GM19193 (cell line): ENCODE measurements around the gene NUDT15.

Experiments used
- POLR2A ChIP-seq: IDR thresholded peaks from 4 replicates; pipeline ENCODE4 v1.6.1; 2011; ENCODE audit not compliant: insufficient read depth, insufficient read length; ENCODE audit errors: extremely low read depth

The NUDT15 gene

DNA sequence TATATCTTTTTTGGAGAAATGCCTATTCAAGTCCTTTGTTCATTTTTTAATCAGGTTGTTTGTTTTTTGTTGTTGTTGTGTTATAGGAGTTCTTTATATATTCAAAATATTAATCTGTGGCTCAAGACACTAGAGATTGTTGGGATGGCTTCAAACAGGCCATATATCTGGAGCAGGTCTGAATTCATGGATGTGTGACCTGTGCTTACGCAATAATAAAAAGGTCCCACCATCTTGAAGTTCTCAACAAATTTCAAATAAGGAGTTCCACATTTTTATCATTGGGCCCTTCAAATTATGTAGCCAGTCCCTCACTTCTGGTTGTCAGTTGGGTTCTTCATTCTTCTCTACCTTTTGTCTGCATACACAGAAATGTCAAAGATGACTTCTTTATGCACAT is 17.7 kb upstream of the NUDT15 start:
- TF ChIP-seq POLR2A = no peak

DNA sequence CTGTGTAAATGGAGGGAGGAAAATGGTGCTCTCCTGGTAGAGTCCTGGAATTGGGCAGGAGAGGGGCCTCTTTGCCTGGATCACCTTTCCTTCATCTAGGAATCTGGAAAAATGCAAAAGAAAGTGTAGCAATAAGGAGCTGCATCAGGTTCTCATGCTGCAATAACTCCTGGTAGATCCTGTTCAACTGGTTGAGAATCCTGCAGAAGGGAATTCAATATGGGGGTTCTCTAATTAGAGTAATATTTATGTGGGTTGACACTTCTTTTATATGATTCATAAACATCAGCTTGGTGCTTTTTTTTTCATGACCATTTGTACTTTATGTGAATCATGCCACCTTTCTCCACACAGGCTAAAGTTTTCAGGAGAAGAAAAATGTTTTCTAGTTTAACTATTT is 9.5 kb upstream of the NUDT15 start:
- TF ChIP-seq POLR2A = no peak

DNA sequence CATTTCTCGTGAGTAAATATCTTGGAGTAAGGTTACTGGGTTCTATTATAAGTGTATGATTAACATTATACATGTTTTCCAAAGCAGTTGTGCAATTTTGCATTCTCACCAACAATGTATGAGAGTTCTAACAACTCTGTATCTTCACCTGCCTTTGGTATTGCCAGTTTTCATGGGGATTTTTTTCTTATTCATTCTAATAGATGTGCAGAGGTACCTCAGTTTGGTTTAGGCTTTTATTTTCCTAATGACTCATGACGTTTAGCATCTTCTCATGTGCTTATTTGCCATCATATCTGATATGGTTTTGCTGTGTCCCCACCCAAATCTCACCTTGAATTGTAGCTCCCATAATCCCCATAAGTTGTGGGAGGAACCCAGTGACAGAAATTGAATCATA is 7.7 kb upstream of the NUDT15 start:
- TF ChIP-seq POLR2A = no peak

DNA sequence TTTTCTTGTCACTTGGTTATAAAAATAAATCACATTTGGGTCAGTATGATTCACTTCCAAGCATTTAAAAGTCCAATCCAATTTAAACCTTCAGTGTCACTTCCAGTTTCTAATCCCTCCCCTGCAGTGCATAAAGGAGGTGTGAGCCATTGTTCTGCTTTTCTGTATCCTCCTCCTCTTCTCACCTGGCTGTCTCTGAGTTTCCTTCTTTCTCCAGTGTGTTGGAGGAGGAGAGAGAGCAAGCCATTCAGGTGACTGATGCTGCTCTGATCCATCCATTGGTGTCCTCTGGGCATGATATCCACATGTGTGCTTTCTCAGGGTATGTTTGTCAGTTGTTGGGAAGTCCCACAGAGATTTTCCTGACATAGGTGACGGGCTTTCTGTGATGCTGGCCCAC is 1.2 kb downstream of the NUDT15 start:
- no peak for TF ChIP-seq POLR2A

DNA sequence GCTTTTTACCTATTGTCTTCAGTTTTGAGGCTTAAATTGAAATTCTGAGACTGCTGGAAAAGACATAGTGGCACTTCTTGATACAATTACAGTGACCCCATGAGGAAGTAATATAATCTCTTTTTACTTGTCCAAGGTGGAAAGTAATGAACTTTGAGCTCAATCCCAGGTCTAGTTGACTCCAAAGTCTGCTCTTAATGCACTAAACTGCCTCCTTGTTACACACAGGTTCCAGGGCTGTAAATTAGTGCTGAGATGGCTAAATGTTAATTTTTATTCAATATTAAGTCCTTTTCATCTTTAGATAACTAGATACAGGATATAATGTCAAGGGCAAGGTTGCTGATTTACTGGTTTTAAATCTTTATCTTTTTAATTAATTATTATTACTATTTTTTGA is 2.5 kb downstream of the NUDT15 start:
- TF ChIP-seq POLR2A = no peak

DNA sequence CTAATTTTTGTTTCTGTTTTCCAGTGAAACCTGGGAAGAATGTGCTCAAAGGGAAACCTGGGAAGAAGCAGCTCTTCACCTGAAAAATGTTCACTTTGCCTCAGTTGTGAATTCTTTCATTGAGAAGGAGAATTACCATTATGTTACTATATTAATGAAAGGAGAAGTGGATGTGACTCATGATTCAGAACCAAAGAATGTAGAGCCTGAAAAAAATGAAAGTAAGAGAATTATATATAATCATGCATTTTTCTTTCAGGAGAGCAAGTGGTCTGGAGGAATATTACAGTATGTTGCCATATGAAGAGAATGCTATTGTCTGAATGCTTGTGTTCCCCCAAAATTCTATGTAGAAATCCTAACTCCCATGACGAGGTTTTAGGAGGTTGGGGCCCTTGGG is 3.4 kb downstream of the NUDT15 start:
- no peak for TF ChIP-seq POLR2A

DNA sequence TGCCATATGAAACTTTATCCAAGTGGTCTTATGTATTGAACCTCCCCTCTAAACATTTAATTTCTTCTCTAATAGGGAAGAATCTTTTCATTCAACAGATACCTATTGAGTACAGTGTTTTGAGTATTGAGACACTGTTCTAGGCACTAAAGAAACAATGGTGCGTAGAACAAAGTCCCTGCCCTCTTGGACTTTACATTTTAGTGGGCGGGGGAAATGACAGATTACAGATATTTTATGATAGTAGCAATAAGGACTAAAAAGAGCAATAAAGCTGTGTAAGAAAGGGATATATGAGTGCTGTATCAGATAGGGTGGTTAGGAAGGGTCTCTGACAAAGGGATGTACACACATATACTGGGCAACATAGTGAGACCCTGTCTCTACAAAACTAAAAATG is 5.4 kb downstream of the NUDT15 start:
- no peak for TF ChIP-seq POLR2A

DNA sequence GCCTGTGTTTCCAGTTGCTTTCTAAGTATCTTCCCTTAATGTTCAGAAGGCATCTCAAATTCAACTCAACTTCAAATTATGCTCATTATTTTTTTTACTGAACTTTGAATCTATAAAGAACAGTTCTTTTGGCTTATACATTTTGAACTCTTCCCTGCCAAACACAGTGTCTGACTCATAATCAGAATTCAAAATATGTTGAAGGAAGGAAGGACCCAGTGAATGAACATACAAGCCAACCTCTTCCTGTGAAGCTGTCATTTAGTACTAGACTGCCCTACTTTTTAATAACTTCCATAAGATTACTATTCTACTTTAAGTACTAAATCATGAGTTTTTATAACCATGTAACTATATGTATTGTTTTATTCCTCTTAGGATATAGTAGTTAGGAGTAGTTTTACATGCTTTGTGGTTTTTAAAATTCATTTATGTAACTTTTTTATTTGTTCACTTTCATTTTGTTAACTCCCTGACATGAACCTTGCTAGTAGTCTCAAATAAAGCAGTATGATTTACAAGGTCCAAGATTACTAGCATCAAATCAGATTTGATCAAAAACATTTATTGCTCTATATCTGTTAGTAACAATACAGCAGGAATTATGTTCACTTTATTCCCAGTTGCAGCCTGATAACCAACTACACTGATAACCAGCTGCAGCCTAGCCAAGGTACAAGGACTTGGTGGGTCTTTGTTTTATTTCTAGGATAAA is 6.4 kb downstream of the NUDT15 start:
- TF ChIP-seq POLR2A = no peak

DNA sequence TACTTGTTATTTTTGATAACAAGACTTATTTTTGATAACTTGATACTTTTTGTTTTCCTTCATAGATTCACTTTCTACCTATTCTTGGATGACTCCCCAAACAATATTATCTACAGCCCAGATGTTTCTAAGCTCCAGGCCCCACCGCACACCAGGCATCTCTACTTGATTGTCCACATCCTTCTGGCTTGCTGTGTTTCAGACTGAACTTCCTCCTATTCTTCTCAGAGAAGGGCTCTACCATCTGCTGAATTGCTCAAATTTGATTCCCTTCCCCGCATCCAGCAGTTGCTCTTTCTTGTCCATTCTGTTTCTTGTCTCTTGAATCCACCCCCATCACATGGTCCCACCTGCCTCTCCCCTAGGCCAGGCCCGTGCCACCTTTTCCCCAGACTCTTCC is 13.0 kb downstream of the NUDT15 start:
- TF ChIP-seq POLR2A = no peak

DNA sequence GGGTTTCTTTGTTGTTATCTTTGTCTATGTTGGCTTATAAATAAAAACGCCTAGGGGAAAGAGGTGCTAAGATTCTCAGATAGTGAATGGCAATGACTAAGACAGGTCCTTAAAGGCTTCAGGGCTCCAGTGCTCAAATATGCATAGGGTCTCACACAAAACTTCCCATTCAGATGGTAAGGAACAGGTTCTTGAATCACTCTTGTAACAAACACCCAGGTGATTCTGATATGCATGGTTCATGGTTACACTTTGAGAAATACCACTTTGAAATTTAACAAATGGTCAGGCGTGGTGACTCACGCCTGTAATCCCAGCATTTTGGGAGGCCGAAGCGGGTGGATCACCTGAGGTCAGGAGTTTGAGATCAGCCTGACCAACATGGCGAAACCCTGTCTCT is 17.1 kb downstream of the NUDT15 start:
- TF ChIP-seq POLR2A = no peak

DNA sequence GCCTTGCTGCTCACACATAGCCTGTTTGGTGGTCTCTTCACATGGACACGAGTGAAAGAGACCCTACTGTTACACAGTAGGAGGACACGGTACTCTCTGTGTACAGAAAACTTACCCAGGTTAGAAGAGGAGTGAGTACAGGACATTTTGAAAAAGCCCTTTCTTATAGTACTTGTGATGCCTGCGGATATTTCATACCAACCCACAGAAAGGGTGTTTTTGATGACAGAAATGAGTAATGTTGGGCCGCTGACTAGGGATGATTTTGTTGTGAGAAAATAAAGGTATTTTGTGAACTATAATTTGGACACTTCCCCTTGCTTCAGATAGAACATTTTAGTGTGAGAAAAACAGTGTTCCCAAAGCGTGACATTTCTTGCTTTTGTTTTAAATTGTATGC is 18.2 kb downstream of the NUDT15 start:
- TF ChIP-seq POLR2A = no peak

DNA sequence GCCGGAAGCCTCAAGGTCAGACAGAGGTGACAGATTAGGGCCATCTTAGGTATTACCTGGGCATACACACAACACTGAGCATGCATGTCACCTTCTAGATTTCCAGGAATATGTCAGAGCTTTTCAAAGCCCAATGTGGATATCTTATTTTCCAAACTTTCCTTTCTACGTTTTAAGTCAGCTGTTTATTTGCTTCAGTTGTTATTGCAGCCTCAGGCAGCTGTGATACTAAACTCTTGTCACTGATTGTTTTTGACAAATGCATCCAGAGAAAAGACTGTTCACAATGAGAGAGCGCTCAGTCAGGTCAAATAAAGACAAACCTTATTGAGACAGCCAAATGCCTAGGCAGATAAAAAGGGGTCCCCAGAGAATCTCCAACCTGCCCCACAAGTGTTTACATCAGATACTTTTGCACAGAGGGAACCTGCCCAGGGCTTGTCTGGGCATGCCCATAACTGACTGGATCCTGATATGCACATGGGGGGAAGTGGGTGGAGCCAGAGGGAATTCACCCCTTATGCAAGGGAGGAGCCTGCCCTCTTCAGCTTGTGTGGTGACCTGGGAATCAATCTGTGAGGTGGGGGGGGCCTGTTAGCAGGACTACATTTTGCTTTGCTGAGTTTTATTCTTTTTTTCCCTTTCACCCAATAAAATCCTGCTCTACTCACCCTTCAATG is 28.9 kb downstream of the NUDT15 start:
- no peak for TF ChIP-seq POLR2A

DNA sequence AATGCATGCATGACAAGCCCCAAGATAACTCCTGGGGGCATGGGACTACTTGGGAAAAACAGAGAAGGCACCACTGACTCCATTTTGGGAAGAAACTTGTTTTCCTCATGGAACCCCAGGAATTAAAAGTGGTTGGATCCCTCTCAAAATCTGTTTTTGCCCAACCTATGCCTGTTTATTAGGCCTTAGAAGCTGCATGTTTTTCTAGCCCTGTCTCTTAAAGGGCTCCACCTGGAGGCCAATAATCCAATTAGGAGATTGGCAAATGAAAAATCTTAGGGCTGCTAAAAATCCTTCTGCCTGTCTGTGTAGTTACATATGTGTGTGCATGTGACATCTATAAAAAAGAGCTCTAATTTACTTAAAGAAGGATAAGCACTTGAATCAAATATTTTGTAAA is 30.5 kb downstream of the NUDT15 start:
- TF ChIP-seq POLR2A = no peak

DNA sequence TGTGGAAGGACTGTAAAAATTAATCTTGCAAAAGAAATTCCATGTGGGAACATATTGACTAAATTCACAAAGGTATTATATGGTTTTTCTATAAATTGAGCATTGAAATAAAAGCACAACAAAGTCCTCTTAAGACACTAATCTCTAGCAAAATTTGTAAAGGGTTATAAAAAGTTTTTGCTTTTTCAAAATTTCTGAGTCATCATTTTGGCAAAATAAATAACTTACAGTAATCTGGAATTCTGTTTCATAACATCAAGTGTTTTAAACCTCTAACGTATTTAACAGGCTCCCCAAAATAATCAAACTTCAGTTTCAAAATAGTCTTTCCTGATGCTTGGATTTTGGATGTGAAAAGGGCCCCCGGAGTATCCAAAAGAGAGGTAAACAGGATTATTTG is 31.4 kb downstream of the NUDT15 start:
- TF ChIP-seq POLR2A = no peak

DNA sequence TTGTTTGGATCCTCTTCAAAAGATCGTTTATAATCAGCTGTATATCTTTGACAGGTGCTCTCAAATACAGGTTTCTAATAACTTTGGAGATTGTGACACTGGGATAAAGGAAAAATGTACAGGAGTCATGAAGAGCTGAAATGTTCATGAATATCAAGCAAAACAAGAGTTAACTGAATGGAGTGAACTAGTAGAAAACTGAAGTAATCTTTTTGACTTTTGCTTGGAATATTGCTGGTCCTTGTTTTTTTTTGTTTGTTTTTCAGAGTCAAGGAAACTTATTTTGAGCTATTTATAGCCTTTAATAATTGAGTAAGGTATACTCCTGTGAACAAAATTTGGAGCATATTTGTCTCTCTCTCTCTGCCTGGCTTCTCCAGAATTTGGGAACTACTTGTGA is 32.0 kb downstream of the NUDT15 start:
- TF ChIP-seq POLR2A = no peak

DNA sequence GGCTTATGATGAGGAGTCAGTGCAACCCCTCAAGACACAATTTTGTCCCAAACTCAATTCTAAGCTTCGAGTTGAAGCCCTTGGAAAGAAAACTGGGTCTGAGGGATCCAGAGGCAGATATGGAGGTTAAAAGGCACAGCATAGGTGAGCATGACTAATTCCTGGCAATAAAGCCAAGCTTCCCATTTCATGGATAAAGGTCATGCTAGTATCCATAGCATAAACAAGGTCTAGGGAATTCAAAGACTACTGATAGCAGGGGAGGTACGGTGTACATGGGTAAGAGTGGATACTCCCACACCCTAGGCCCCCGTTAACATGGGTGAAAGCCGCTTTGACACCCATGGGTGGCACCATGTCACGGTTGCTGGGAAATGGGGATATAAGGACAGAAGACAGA is 33.4 kb downstream of the NUDT15 start:
- TF ChIP-seq POLR2A = no peak
